Measurements from ENCODE around the gene MPPED1. TPM values are rescaled to one million over a fixed set of nuclear protein-coding genes. Genes with fewer than 3 reads are reported as not detected.

The MPPED1 gene
- total RNA-seq, 1 experiment from 2014 or later: not detected

GRCh38 chr22:43399338-43399979 is 12.4 kb upstream of the MPPED1 start:
- H3K9me2 ChIP-seq (ENCODE audit: insufficient read depth): no peaks in the 10 kb centered on the region
- no peaks in the 10 kb centered on the region for H3K79me2 ChIP-seq (ENCODE audit: low read depth)
- no peaks in the 10 kb centered on the region for H3K4me1 ChIP-seq (replicated peaks; ENCODE audit: insufficient read depth)
- H3K27ac ChIP-seq: no peak overlapping the region
- intact Hi-C loops (cut with micrococcal nuclease; ENCODE audit: unreplicated experiment): no loop called here
- no TSS peak for BruUV-seq (replicated peaks)
- H3K4me3 ChIP-seq: no peak overlapping the region
- peaks cover 98% of the 10 kb centered on the region for H3K27me3 ChIP-seq (ENCODE audit: insufficient read depth, low read depth)
- no peak overlapping the region for H2AFZ ChIP-seq
- no peaks in the 10 kb centered on the region for H3F3A ChIP-seq (ENCODE audit: insufficient read depth, low read depth)
- H4K20me1 ChIP-seq (ENCODE audit: insufficient read depth): no peaks in the 10 kb centered on the region
- no peak overlapping the region for H3K4me2 ChIP-seq
- no peak for TF ChIP-seq EZH2 (IDR thresholded peaks at IDR 0.05; ENCODE audit: low read depth)
- H3K9me3 ChIP-seq (ENCODE audit: insufficient read depth, low read depth): no peaks in the 10 kb centered on the region
- ChIA-PET CTCF (no interaction called here), POLR2A (ENCODE audit: unreplicated experiment) (no interaction called here)
- no peaks in the 10 kb centered on the region for H3K36me3 ChIP-seq (ENCODE audit: low read depth)
- DNase-seq: no peak

DNA sequence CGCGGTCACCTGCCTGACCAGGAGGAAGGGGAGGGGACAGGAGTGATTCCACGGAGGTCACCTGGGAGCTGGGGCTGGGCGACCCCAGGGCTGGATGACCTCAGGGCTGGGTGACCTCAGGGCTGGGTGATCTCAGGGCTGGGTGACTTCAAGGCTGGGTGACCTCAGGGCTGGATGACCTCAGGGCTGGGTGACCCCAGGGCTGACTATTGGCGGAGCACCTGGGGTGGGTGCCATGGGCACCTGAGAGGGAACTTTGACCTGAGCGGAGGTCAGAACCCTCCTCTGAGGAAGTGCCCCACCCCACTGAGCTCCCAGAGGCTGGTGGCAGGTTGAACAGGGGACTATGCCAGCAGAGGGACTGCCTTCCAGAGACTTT is 11.8 kb upstream of the MPPED1 start:
- intact Hi-C loops (cut with micrococcal nuclease; ENCODE audit: unreplicated experiment): no loop called here
- ChIA-PET POLR2A (ENCODE audit: unreplicated experiment) (no interaction called here), CTCF (no interaction called here)
- H3K4me1 ChIP-seq (replicated peaks; ENCODE audit: insufficient read depth): no peaks in the 10 kb centered on the region
- no peaks in the 10 kb centered on the region for H3K9me3 ChIP-seq (ENCODE audit: insufficient read depth, low read depth)
- H3K27ac ChIP-seq: no peak overlapping the region
- H3K4me3 ChIP-seq: no peak overlapping the region
- no peaks in the 10 kb centered on the region for H3K79me2 ChIP-seq (ENCODE audit: low read depth)
- BruUV-seq (replicated peaks): no TSS peak
- TF ChIP-seq EZH2 (IDR thresholded peaks at IDR 0.05; ENCODE audit: low read depth): no peak
- TF ChIP-seq, protein P1, sequence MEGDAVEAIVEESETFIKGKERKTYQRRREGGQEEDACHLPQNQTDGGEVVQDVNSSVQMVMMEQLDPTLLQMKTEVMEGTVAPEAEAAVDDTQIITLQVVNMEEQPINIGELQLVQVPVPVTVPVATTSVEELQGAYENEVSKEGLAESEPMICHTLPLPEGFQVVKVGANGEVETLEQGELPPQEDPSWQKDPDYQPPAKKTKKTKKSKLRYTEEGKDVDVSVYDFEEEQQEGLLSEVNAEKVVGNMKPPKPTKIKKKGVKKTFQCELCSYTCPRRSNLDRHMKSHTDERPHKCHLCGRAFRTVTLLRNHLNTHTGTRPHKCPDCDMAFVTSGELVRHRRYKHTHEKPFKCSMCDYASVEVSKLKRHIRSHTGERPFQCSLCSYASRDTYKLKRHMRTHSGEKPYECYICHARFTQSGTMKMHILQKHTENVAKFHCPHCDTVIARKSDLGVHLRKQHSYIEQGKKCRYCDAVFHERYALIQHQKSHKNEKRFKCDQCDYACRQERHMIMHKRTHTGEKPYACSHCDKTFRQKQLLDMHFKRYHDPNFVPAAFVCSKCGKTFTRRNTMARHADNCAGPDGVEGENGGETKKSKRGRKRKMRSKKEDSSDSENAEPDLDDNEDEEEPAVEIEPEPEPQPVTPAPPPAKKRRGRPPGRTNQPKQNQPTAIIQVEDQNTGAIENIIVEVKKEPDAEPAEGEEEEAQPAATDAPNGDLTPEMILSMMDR (conservative IDR thresholded peaks at IDR 0.05): no peak
- H3K36me3 ChIP-seq (ENCODE audit: low read depth): no peaks in the 10 kb centered on the region
- H3K27me3 ChIP-seq (ENCODE audit: insufficient read depth, low read depth): peaks cover 98% of the 10 kb centered on the region
- no peaks in the 10 kb centered on the region for H3K9me2 ChIP-seq (ENCODE audit: insufficient read depth)
- no peaks in the 10 kb centered on the region for H3F3A ChIP-seq (ENCODE audit: insufficient read depth, low read depth)
- H2AFZ ChIP-seq: no peak overlapping the region
- no peak overlapping the region for H3K4me2 ChIP-seq
- H4K20me1 ChIP-seq (ENCODE audit: insufficient read depth): no peaks in the 10 kb centered on the region
- DNase-seq: no peak

DNA sequence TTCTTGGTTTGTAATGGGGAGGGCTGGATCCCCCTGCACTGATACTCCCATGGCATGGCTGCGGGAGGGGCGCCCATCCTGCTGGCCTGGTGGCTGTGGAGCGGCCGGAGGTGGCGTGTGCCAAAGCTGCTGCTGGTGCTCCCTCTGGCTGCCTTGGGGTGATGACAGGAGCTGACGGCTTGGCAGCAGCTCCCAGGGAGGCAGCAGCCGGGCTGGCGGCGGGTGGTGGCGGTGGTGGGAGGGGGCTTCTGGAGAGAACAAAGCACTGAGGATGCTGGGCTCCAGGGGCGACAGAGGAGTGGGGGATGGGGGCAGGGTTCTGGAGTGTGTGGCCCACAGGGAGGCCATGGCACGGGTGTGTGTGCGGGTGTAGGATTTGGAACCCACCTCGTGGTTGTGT is 11.4 kb upstream of the MPPED1 start:
- peaks cover 98% of the 10 kb centered on the region for H3K27me3 ChIP-seq (ENCODE audit: insufficient read depth, low read depth)
- ChIA-PET CTCF (no interaction called here), POLR2A (ENCODE audit: unreplicated experiment) (no interaction called here)
- no peak for DNase-seq
- no peaks in the 10 kb centered on the region for H3K79me2 ChIP-seq (ENCODE audit: low read depth)
- H3K4me2 ChIP-seq: no peak overlapping the region
- H3K4me3 ChIP-seq: no peak overlapping the region
- H3K4me1 ChIP-seq (replicated peaks; ENCODE audit: insufficient read depth): no peaks in the 10 kb centered on the region
- H3K27ac ChIP-seq: no peak overlapping the region
- TF ChIP-seq EZH2 (IDR thresholded peaks at IDR 0.05; ENCODE audit: low read depth): no peak
- H3K36me3 ChIP-seq (ENCODE audit: low read depth): no peaks in the 10 kb centered on the region
- no peak overlapping the region for H2AFZ ChIP-seq
- H3K9me2 ChIP-seq (ENCODE audit: insufficient read depth): no peaks in the 10 kb centered on the region
- H3F3A ChIP-seq (ENCODE audit: insufficient read depth, low read depth): no peaks in the 10 kb centered on the region
- intact Hi-C loops (cut with micrococcal nuclease; ENCODE audit: unreplicated experiment): no loop called here
- no peaks in the 10 kb centered on the region for H3K9me3 ChIP-seq (ENCODE audit: insufficient read depth, low read depth)
- no TSS peak for BruUV-seq (replicated peaks)
- no peaks in the 10 kb centered on the region for H4K20me1 ChIP-seq (ENCODE audit: insufficient read depth)

- no peaks in the 10 kb centered on the region for H3K4me1 ChIP-seq (replicated peaks; ENCODE audit: insufficient read depth)
- no TSS peak for BruUV-seq (replicated peaks)
- H3K36me3 ChIP-seq (ENCODE audit: low read depth): no peaks in the 10 kb centered on the region
- no peak overlapping the region for H3K4me3 ChIP-seq
- H2AFZ ChIP-seq: no peak overlapping the region
- no peak overlapping the region for H3K27ac ChIP-seq
- DNase-seq: no peak
- H3K9me2 ChIP-seq (ENCODE audit: insufficient read depth): no peaks in the 10 kb centered on the region
- POLR2A ChIA-PET (ENCODE audit: unreplicated experiment): no interaction called here
- H3K27me3 ChIP-seq (ENCODE audit: insufficient read depth, low read depth): peaks cover 98% of the 10 kb centered on the region
- no peaks in the 10 kb centered on the region for H4K20me1 ChIP-seq (ENCODE audit: insufficient read depth)
- TF ChIP-seq EZH2 (IDR thresholded peaks at IDR 0.05; ENCODE audit: low read depth): no peak
- TF ChIP-seq, protein P1 (conservative IDR thresholded peaks at IDR 0.05): no peak
- CTCF ChIA-PET: no interaction called here
- no peaks in the 10 kb centered on the region for H3K79me2 ChIP-seq (ENCODE audit: low read depth)
- no peak overlapping the region for H3K4me2 ChIP-seq
- H3K9me3 ChIP-seq (ENCODE audit: insufficient read depth, low read depth): no peaks in the 10 kb centered on the region
- intact Hi-C loops (cut with micrococcal nuclease; ENCODE audit: unreplicated experiment): no loop called here
- H3F3A ChIP-seq (ENCODE audit: insufficient read depth, low read depth): no peaks in the 10 kb centered on the region
These were observed 10.6 kb upstream of the MPPED1 start for GRCh38 chr22:43401233-43401632.
